ENCODE data around the gene CAPN3.

DNA sequence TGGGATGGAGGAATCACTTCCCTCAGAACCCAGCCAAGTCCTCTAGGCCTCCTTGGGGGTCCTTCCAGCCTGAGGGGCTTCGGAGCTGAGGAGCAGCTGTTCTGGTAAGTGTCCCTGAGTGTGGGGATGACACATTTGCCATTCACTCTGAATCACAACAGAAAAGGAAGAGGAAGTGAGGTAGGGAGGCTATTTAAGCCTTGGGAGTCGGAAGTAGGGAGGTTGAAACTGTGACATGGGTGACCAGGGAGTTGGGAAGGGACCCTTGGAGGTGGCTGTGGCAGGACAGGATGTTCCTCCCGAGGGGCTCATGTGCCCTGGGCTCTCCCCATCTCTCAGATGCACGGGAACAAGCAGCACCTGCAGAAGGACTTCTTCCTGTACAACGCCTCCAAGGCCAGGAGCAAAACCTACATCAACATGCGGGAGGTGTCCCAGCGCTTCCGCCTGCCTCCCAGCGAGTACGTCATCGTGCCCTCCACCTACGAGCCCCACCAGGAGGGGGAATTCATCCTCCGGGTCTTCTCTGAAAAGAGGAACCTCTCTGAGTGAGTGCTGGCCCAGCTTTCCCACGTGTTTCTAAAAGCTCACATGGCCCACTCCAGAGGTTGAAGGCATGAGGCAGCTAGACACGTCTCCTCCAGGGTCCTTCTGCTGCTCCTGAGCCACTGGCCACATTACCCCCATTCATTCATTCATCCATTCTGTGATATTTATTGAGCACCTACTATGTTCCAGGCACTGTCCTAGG, 43.3 kb downstream of the CAPN3 start:
- TF ChIP-seq EP300 (IDR thresholded peaks at IDR 0.05; ENCODE audit: borderline replicate concordance) (no peak), CEBPB (IDR thresholded peaks at IDR 0.05) (no peak)
- TF ChIP-seq, protein P1, sequence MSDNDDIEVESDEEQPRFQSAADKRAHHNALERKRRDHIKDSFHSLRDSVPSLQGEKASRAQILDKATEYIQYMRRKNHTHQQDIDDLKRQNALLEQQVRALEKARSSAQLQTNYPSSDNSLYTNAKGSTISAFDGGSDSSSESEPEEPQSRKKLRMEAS (IDR thresholded peaks at IDR 0.05) = no peak

Measured in Ishikawa (cell line).